CD4-positive, alpha-beta T cell treated with Interferon gamma for 1 hour (primary cell): ENCODE results near the gene ARPC4.
A peak's percentile ranks its signal among the peaks of the same experiment; 100 is the strongest.
"Not testable (repeated sequence)": the region's sequence is repeated elsewhere in the genome, so short reads cannot be mapped to it uniquely, and the experiment has no call there.

Source experiments
- DNase-seq: peaks from one replicate; pipeline ENCODE4 v3.0.0-alpha.2; 2020

ARPC4 gene

GRCh38 chr3:9825451-9826040 lies 32.7 kb downstream of the ARPC4 start:
- no peak for DNase-seq

GRCh38 chr3:9826815-9827573 lies 34.1 kb downstream of the ARPC4 start:
- DNase-seq: no peak

GRCh38 chr3:9828801-9829755 lies 36.2 kb downstream of the ARPC4 start:
- no peak for DNase-seq

- no peak for DNase-seq
These were observed 38.4 kb downstream of the ARPC4 start for GRCh38 chr3:9831253-9831652.

GRCh38 chr3:9833078-9833477 lies 40.2 kb downstream of the ARPC4 start:
- DNase-seq: no peak

GRCh38 chr3:9834520-9835380 lies 41.9 kb downstream of the ARPC4 start:
- no peak for DNase-seq

- DNase-seq: no peak
These were observed 45.1 kb downstream of the ARPC4 start for GRCh38 chr3:9837701-9838582.

GRCh38 chr3:9838856-9839255 lies 46.0 kb downstream of the ARPC4 start:
- no peak for DNase-seq

GRCh38 chr3:9841015-9841414 lies 48.1 kb downstream of the ARPC4 start:
- DNase-seq: no peak

GRCh38 chr3:9843715-9844438 lies 51.0 kb downstream of the ARPC4 start, which contains the start of gene RPUSD3:
Gene RPUSD3, minus strand, starts transcription at chr3:9844008. Its CDS starts 18 bp downstream, at chr3:9843990.
- peak; percentile 92 for DNase-seq

GRCh38 chr3:9846231-9846630 lies 53.3 kb downstream of the ARPC4 start:
- no peak for DNase-seq

GRCh38 chr3:9846931-9847488 lies 54.1 kb downstream of the ARPC4 start:
- no peak for DNase-seq

- DNase-seq: not testable (repeated sequence)
These were observed 55.0 kb downstream of the ARPC4 start for GRCh38 chr3:9847870-9848269.

GRCh38 chr3:9848860-9849259 lies 56.0 kb downstream of the ARPC4 start:
- not testable (repeated sequence) for DNase-seq

- not testable (repeated sequence) for DNase-seq
These were observed 58.5 kb downstream of the ARPC4 start for GRCh38 chr3:9851383-9851782.

- not testable (repeated sequence) for DNase-seq
These were observed 59.0 kb downstream of the ARPC4 start for GRCh38 chr3:9851926-9852325.

- no peak for DNase-seq
These were observed 59.6 kb downstream of the ARPC4 start for GRCh38 chr3:9852528-9852927.

- not testable (repeated sequence) for DNase-seq
These were observed 61.5 kb downstream of the ARPC4 start for GRCh38 chr3:9854291-9854940.

- no peak for DNase-seq
These were observed 62.7 kb downstream of the ARPC4 start for GRCh38 chr3:9855594-9855993.
